Activated CD8-positive, alpha-beta T cell treated with anti-CD3 and anti-CD28 coated beads for 36 hours (primary cell): ENCODE data around the gene ACSL4. TPM values are rescaled to one million over a fixed set of nuclear protein-coding genes. Genes with fewer than 3 reads are reported as not detected.

Experiments used
- ATAC-seq: fragments of 200-7000 bp; cut with Tn5 transposase; one replicate; pipeline ENCODE4 v1.10.0; 2021; ENCODE audit warnings: mild to moderate bottlenecking, moderate library complexity
- CTCF ChIA-PET: fragments of 350-600 bp; sonication (Branson Sonifier 250); formaldehyde crosslinking; loops from one replicate; lab custom pipeline; 2021; ENCODE audit warnings: antibody characterized with exemption; lab: Charles Lee
- POLR2A ChIA-PET: fragments of 350-600 bp; sonication (Branson Sonifier 250); formaldehyde crosslinking; loops from one replicate; lab custom pipeline; 2021; ENCODE audit warnings: antibody characterized with exemption; lab: Charles Lee
- DNase-seq: peaks from one replicate; pipeline ENCODE4 v3.0.0-alpha.2; 2020
- H3K27ac Mint-ChIP-seq: one replicate; pipeline ENCODE4 v1.8.0; 2021; ENCODE audit warnings: mild to moderate bottlenecking, mixed read lengths
- H3K27me3 Mint-ChIP-seq: one replicate; pipeline ENCODE4 v1.8.0; 2021; ENCODE audit warnings: mixed read lengths
- H3K36me3 Mint-ChIP-seq: one replicate; pipeline ENCODE4 v1.8.0; 2021; ENCODE audit warnings: low read depth, mixed read lengths
- H3K4me1 Mint-ChIP-seq: one replicate; pipeline ENCODE4 v1.8.0; 2021; ENCODE audit warnings: low read depth, mixed read lengths
- H3K4me3 Mint-ChIP-seq: one replicate; pipeline ENCODE4 v1.8.0; 2021; ENCODE audit warnings: mild to moderate bottlenecking, moderate library complexity, mixed read lengths
- H3K9me3 Mint-ChIP-seq: one replicate; pipeline ENCODE4 v1.8.0; 2021; ENCODE audit warnings: mixed read lengths
- CTCF ChIP-seq: fragments of 200-600 bp; IDR thresholded peaks from one replicate; pipeline ENCODE4 v1.8.0; 2022; ENCODE audit warnings: antibody characterized with exemption, mild to moderate bottlenecking
- intact Hi-C: fragments of 100-400 bp; cut with micrococcal nuclease; formaldehyde crosslinking; loops from one replicate; pipeline ENCODE4 v1.10.0; 2022
- total RNA-seq, 2 experiments: library from RNA; stranded (reverse); gene quantifications; one replicate each; pipeline ENCODE4 v1.2.3, GENCODE V29; 2021

The ACSL4 gene
- total RNA-seq, 2 experiments from 2014 or later: 63.1 to 64.0 TPM

GRCh38 chrX:109760209-109760921, 27.3 kb upstream of the ACSL4 start:
- Mint-ChIP-seq H3K9me3 (peaks cover 3% of the 10 kb centered on the region), H3K36me3 (no peaks in the 10 kb centered on the region), H3K27me3 (no peaks in the 10 kb centered on the region), H3K4me1 (peaks cover 2% of the 10 kb centered on the region), H3K4me3 (no peak overlapping the region), H3K27ac (no peak overlapping the region)
- ChIA-PET CTCF (no interaction called here), POLR2A (interaction anchor here (1.2 kb wide), 1 partner anchor 8 kb away, joined by 4 read pairs; no protein-coding TSS in a partner anchor)
- no peak for TF ChIP-seq CTCF
- DNase-seq: no peak
- no peak for ATAC-seq
- intact Hi-C loops: no loop called here

GRCh38 chrX:109753256-109753655, 20.2 kb upstream of the ACSL4 start:
- Mint-ChIP-seq H3K27me3 (no peaks in the 10 kb centered on the region), H3K4me1 (no peaks in the 10 kb centered on the region), H3K9me3 (peaks cover 8% of the 10 kb centered on the region), H3K4me3 (no peak overlapping the region), H3K36me3 (no peaks in the 10 kb centered on the region), H3K27ac (no peak overlapping the region)
- CTCF ChIA-PET: no interaction called here
- no peak for DNase-seq
- ATAC-seq: no peak
- intact Hi-C loops: no loop called here
- no peak for TF ChIP-seq CTCF
- POLR2A ChIA-PET: no interaction called here

- peaks cover 8% of the 10 kb centered on the region for H3K9me3 Mint-ChIP-seq
- TF ChIP-seq CTCF: no peak
- no peak overlapping the region for H3K27ac Mint-ChIP-seq
- no peaks in the 10 kb centered on the region for H3K36me3 Mint-ChIP-seq
- no peak overlapping the region for H3K4me3 Mint-ChIP-seq
- ATAC-seq: no peak
- H3K27me3 Mint-ChIP-seq: no peaks in the 10 kb centered on the region
- no peak for DNase-seq
- ChIA-PET POLR2A (no interaction called here), CTCF (no interaction called here)
- no peaks in the 10 kb centered on the region for H3K4me1 Mint-ChIP-seq
- intact Hi-C loops: no loop called here
These were observed 18.6 kb upstream of the ACSL4 start for GRCh38 chrX:109751698-109752097.

GRCh38 chrX:109749207-109749606, 16.1 kb upstream of the ACSL4 start:
- no peak for TF ChIP-seq CTCF
- Mint-ChIP-seq H3K4me1 (no peaks in the 10 kb centered on the region), H3K27me3 (no peaks in the 10 kb centered on the region), H3K9me3 (no peaks in the 10 kb centered on the region), H3K36me3 (no peaks in the 10 kb centered on the region), H3K27ac (no peak overlapping the region), H3K4me3 (no peak overlapping the region)
- intact Hi-C loops: no loop called here
- CTCF ChIA-PET: no interaction called here
- no peak for DNase-seq
- POLR2A ChIA-PET: no interaction called here
- no peak for ATAC-seq

GRCh38 chrX:109747681-109748080, 14.6 kb upstream of the ACSL4 start:
- POLR2A ChIA-PET: no interaction called here
- CTCF ChIA-PET: interaction anchor here (1.5 kb wide), 1 partner anchor 35 kb away, joined by 5 read pairs; no protein-coding TSS in a partner anchor

More at GRCh38 chrX:109747681-109748080, 14.6 kb upstream of the ACSL4 start:
- DNase-seq: no peak
- intact Hi-C loops: no loop called here
- H3K4me3 Mint-ChIP-seq: no peak overlapping the region
- no peaks in the 10 kb centered on the region for H3K36me3 Mint-ChIP-seq
- no peak for ATAC-seq
- H3K9me3 Mint-ChIP-seq: no peaks in the 10 kb centered on the region
- H3K27ac Mint-ChIP-seq: no peak overlapping the region
- H3K27me3 Mint-ChIP-seq: no peaks in the 10 kb centered on the region
- no peak for TF ChIP-seq CTCF
- no peaks in the 10 kb centered on the region for H3K4me1 Mint-ChIP-seq
